HG02852 (cell line): ENCODE measurements around the gene SNAPC4.
"Not testable (repeated sequence)": the region's sequence is repeated elsewhere in the genome, so short reads cannot be mapped to it uniquely, and the experiment has no call there.

ENCODE experiments used
- ATAC-seq: cut with Tn5 transposase; IDR thresholded peaks from one replicate; pipeline ENCODE4 v1.9.1; 2021; ENCODE audit warnings: mild to moderate bottlenecking, moderate library complexity; ENCODE audit not compliant: unreplicated experiment

The SNAPC4 gene

DNA sequence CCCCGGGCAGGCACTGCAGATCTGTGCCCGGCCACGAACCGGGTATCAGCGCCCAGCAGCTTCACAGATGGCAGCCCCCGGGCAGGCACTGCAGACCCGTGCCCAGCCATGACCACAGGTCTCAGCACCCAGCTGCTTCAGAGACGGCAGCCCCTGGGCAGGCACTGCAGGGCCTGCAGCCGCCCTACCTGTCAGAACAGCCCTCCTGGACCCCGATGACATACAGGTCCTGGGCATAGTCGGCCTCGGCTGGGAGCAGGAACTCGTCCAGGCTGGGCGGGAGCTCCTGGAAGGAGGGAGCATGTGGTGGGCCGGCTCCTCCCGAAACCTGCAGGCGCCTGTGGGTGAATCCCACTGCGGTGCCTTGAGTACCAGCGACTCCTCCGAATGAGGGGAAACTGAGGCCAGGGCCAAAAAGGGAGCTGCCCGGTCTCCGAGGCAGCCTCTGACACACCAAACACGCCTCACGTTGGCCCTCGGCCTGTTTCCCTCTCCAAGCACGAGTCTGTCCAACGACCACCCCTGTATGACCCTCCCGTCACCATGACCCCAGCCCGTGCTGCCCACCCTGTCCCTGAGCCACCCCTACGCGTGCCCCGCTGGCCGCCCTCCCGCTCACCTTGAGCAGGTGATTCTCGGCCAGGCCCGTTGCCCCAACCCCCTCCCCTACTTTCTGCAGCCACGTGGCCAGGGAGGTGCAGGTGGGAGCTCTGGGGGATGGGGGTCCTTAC, 34.0 kb upstream of the SNAPC4 start:
- no peak for ATAC-seq

DNA sequence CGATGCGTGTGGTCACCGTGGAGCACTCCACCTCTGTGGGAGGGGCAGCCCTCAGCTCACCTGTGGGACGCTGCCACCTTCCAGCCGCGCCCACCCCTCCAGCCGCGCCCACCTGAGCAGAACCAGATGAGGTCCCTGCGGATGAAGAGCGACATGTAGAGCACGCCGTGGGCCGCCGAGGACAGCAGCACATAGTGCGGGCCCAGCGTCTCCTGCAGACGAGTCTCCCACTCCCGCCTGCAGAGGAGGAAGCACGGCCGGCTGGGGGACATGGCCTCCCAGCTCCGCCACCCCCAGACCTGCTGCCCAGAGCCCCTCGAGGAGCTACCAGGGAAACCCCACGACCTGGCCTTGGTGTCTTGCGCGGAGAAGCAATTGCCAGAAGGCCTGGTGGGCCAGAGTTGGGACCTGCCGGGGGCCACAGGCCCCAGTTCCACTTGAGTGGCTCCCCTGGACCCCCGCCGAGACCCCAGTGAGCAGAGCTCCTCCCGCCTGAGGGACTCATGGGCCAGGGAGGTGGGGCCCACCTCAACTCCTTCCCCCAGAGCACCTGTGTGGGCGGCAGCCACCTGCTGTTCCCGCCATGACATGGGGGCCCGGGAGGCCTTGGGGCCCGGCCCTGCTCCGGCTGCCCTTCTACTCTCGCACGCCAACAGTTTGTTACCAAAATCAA, 33.2 kb upstream of the SNAPC4 start:
- no peak for ATAC-seq

DNA sequence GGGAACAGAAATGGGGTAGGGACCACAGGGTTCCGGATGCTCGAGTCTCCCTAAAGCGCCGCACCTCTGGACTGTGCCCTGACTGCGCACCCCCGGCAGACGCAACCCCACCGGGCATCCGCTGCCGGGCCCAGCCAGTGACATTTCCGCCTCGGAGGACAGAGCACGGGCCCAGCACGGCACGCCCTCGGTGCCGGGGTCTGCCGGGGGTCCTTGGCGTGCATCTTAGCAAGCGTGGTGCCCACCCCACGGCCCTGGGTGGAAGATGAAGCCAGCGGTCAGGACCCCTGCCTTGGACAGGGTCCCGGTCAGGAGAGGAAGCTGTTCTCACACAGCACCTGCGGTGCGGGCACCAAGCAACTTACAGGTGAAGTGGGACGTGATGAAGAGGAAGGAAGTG, 32.6 kb upstream of the SNAPC4 start:
- ATAC-seq, result no peak

GRCh38 chr9:136431782-136432350, 31.9 kb upstream of the SNAPC4 start:
- ATAC-seq, result no peak

DNA sequence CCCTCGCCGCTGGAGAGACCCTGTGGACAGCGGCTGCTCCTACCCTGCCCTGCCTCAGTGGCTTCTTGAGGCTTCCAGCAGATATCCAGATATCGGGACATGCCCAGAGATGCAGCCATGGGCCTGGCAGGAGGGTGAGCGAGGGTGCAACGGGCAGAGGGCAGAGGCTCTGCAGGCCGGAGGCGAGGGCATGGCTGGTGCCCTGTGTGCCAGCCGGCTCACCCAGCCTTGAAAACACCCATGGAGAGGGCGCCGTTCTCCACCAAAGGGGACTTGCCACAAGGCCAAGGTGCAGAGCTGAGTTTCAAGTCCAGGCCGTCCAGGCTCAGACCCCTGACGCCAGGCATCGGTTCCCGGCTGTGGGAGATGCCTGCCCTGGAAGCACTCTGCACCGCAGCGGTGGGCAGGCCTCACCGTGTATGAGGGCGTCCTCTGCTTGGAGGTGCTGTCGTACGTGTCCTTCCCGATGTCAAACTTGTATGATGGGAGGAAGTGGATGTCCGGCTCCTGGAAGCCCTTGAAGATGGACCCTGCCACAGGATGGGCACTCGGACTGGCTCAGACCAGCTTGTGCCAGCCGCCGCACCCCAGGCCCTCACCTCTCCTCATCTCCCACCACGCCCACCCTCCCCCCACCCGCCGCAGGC, 30.7 kb upstream of the SNAPC4 start:
- no peak for ATAC-seq

DNA sequence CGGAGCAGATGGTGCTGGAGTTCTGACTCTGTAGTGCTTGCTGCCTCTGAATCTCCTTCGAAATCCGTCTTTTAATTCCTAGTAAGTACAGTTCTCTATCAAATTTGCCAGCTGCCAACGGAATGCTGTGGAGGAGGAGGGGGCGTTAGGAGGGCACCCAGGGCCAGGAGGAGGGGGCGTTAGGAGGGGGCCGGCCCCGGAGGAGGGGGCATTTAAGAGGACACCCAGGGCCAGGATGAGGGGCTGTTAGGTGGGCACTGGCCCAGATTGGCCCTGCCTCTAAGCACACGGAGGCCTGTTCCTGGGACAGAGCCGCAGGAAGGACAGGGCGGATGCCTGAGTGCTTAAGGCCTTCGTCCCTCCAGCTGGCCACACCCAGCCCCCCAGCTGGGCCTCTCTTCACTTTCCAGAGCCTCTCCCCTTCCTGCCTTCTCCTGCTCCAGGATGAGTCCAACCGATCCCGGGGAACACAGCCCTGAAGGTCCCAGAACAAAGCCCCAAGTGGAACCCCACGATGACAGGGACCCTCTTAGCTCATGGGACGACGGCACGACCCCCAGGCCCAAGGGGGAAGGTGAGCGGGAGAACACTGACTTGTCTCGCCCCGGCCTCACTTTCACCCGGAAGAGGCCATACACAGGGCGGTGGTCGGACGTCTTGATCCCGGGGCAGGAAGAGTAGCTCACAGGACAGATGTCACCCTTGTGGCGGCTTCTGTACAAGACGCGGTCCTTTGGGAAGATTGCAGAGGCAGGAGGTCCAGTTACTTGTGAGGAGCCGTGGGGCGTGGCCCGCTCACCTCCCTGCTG, 29.9 kb upstream of the SNAPC4 start:
- no peak for ATAC-seq

DNA sequence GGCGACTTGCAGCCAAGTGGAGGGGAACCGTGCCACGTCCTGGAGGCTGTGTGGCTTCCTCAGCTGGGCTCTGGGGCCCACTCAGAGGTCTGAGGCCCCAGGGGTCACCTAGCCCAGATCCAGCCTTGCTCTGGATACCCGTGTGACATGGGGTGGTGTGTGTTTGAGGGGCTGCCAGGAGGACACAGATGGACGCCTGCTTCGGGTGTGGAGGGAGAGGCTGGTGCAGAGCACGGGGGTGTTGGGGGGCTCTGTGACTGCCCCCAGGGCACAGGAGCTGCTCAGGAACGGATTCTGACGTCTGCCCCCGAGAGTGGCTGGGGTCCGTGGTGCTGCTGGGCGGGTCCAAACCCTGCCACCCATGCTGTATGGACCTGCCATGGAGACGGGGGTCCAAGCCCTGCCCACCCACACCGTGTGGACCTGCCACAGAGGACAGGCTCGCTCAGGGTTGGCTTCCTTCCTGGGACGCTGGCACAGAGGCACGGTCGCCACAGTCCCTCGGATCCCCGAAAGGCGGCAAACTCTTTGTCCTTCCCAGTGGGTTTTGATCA, 29.2 kb upstream of the SNAPC4 start:
- ATAC-seq, result no peak

DNA sequence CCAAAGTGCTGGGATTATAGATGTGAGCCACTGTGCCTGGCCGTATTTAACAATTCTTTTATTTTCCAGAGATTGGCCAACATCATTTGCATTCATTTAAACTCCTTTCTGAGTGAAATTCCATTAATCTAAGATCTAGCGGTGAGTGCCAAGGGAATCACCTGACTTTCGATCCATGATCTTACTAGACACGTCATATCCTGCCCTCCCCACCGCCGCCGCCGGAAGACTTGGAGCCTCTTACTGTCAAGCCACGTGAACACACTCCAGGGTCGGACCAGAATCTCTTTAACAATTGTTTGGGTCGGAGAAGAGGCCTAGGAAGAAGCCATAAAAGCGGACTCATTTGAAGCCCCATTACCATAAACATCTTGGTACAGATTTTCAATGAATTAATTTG, 26.8 kb upstream of the SNAPC4 start:
- ATAC-seq, result no peak

DNA sequence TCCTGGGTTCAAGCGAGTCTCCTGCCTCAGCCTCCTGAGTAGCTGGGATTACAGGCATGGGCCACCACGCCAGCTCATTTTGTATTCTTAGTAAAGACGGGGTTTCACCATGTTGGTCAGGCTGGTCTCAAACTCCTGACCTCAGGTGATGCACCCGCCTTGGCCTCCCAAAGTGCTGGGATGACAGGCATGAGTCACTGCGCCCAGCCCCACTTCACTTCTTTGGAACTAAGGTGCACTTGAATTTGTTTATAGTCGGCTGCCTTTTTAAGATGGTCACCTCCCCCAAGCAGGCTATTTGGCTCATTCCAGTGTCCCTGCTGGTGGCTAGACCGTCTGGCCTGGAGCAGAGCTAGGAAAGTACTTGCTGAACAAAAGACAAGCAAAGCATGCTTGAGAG, 25.4 kb upstream of the SNAPC4 start:
- ATAC-seq, result not testable (repeated sequence)

DNA sequence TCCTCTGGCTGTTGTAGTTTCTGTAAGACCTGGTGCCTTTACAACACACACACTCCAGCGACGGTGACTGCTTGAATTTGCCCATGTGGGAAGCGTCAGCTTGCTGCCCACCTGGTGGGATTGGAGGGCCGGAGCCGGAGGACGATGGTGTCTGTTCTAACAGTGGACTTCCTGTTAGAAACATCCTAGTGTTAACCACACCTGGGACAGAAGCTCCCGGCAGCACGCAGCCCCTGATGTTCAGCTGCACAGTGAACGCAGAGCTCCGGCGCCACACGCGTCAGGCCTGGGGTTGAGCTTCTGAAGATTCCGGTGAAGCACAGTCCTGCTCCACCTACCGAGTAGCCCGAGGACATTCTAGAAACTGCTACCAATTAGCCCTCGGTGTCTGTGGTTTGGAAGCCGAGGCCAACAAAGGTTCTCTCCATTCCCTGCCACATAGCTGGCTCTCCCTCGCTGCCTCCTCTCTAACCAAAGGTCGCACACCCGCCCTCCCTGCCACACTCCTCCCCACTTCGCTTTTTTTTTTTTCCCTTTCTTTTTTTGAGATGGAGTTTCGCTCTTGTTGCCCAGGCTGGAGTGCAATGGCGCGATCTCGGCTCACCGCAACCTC, 24.9 kb upstream of the SNAPC4 start:
- no peak for ATAC-seq

- no peak for ATAC-seq
Measured at GRCh38 chr9:136423432-136424146, 23.6 kb upstream of the SNAPC4 start.

GRCh38 chr9:136422876-136423275, 22.9 kb upstream of the SNAPC4 start:
- ATAC-seq, result no peak

- no peak for ATAC-seq
Measured at GRCh38 chr9:136421791-136422190, 21.8 kb upstream of the SNAPC4 start.

- no peak for ATAC-seq
Measured at GRCh38 chr9:136419092-136419420, 19.1 kb upstream of the SNAPC4 start.

GRCh38 chr9:136418182-136419091, 18.5 kb upstream of the SNAPC4 start:
- ATAC-seq, result no peak

GRCh38 chr9:136416914-136417313, 16.9 kb upstream of the SNAPC4 start:
- no peak for ATAC-seq

DNA sequence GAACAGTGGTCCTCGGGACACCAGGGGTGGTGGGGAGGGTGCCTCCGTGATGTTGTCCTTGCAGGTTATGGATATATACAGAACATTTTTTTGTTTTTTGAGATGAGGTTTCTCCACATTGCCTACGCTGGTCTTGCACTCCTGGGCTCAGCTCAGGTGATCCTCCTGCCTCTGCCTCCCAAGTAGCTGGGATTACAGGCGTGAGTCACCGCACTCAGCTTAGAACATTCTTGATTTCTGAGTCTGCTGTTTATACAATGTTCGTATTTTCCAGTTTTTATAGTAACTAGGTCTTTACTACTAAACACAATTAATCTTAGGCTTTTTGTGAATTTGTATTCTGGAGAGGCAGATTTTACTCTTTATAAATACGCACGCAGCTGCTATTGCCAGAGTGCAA, 16.5 kb upstream of the SNAPC4 start:
- ATAC-seq, result no peak

- ATAC-seq, result no peak
Measured at GRCh38 chr9:136412962-136413361, 13.0 kb upstream of the SNAPC4 start.

GRCh38 chr9:136411378-136411777, 11.4 kb upstream of the SNAPC4 start:
- ATAC-seq, result no peak
